HG03159 (cell line): ENCODE measurements around the gene BCL2.
A peak's percentile ranks its signal among the peaks of the same experiment; 100 is the strongest.

Experiments
- ATAC-seq: cut with Tn5 transposase; IDR thresholded peaks from one replicate; pipeline ENCODE4 v1.9.1; 2021; ENCODE audit warnings: mild to moderate bottlenecking, moderate library complexity; ENCODE audit not compliant: unreplicated experiment

Gene BCL2

GRCh38 chr18:63162271-63163014, 157.1 kb downstream of the BCL2 start:
- peak; percentile 38 for ATAC-seq

- peak; percentile 56 for ATAC-seq
Observed at GRCh38 chr18:63161761-63162195, 157.8 kb downstream of the BCL2 start.

GRCh38 chr18:63161032-63161760, 158.4 kb downstream of the BCL2 start:
- no peak for ATAC-seq

GRCh38 chr18:63160172-63160995, 159.2 kb downstream of the BCL2 start:
- no peak for ATAC-seq

GRCh38 chr18:63159590-63159989, 160.0 kb downstream of the BCL2 start:
- ATAC-seq, result no peak

GRCh38 chr18:63158676-63159291, 160.8 kb downstream of the BCL2 start:
- ATAC-seq, result no peak

GRCh38 chr18:63158012-63158631, 161.4 kb downstream of the BCL2 start:
- no peak for ATAC-seq

- peak; percentile 17 for ATAC-seq
Observed at GRCh38 chr18:63157293-63158011, 162.1 kb downstream of the BCL2 start.

- ATAC-seq, result no peak
Observed at GRCh38 chr18:63155910-63156773, 163.4 kb downstream of the BCL2 start.

- peak; percentile 35 for ATAC-seq
Observed at GRCh38 chr18:63155169-63155852, 164.3 kb downstream of the BCL2 start.

- ATAC-seq, result no peak
Observed at GRCh38 chr18:63154350-63155152, 165.0 kb downstream of the BCL2 start.

- no peak for ATAC-seq
Observed at GRCh38 chr18:63152791-63153190, 166.8 kb downstream of the BCL2 start.

GRCh38 chr18:63152096-63152495, 167.5 kb downstream of the BCL2 start:
- no peak for ATAC-seq

- no peak for ATAC-seq
Observed at GRCh38 chr18:63151539-63151938, 168.0 kb downstream of the BCL2 start.

- ATAC-seq, result no peak
Observed at GRCh38 chr18:63150942-63151421, 168.6 kb downstream of the BCL2 start.

GRCh38 chr18:63150326-63150725, 169.2 kb downstream of the BCL2 start:
- no peak for ATAC-seq

GRCh38 chr18:63149302-63149587, 170.3 kb downstream of the BCL2 start:
- ATAC-seq, result no peak
